HepG2 (cell line): ENCODE measurements around the gene MRPL51. TPM values are rescaled to one million over a fixed set of nuclear protein-coding genes. Genes with fewer than 3 reads are reported as not detected.
A peak's percentile ranks its signal among the peaks of the same experiment; 100 is the strongest.

Experiments used
- ATAC-seq: fragments of 200-7000 bp; cut with Tn5 transposase; 3 replicates; pipeline ENCODE4 v1.9.1; 2020; ENCODE audit warnings: mild to moderate bottlenecking, moderate library complexity
- BruUV-seq: library from RNA; stranded (reverse); fragments of 400-500 nt; replicated peaks from 2 replicates; lab custom pipeline; 2021; lab: Mats Ljungman, UMichigan
- CTCF ChIA-PET: fragments of 300-600 bp; formaldehyde crosslinking; extraction: SDS; loops from one replicate; lab custom pipeline; 2021; ENCODE audit warnings: low total read pairs, inconsistent platforms, low intra/inter-chr PET ratio; lab: Yijun Ruan, JAX
- POLR2A ChIA-PET: fragments of 350-600 bp; sonication (Branson Sonifier 250); formaldehyde crosslinking; loops from one replicate; lab custom pipeline; 2020; ENCODE audit warnings: antibody characterized with exemption, inconsistent platforms; lab: Yijun Ruan, JAX
- DNase-seq: peaks from one replicate; pipeline ENCODE4 v3.0.0-alpha.2; 2015; ENCODE audit warnings: low spot score
- FAIRE-seq: peaks from 3 replicates; lab custom pipeline; 2011; peaks lifted over from hg19 to GRCh38; lab: Jason Lieb, UNC
- H2AFZ ChIP-seq: one replicate; pipeline ENCODE4 v1.6.1; 2011; ENCODE audit warnings: low read length, inconsistent platforms
- H3K27ac ChIP-seq: fragments of 300-600 bp; 3 replicates; pipeline ENCODE4 v1.8.0; 2011; ENCODE audit warnings: mixed run types, mild to moderate bottlenecking, mixed read lengths, low read length, inconsistent platforms; ENCODE audit not compliant: insufficient read depth; ENCODE audit errors: extremely low read length
- H3K27me3 ChIP-seq, 2 experiments: fragments of 200-600 bp in 1 of 2; 2 replicates in 1 of 2; 3 replicates in 1 of 2; pipeline versions ENCODE4 v1.6.0 to v1.8.0; 2011; ENCODE audit warnings: low read length in 2 of 2, mild to moderate bottlenecking in 2 of 2, moderate library complexity in 2 of 2, inconsistent platforms in 1 of 2; ENCODE audit not compliant: insufficient read depth in 2 of 2, control insufficient read depth in 1 of 2
- H3K36me3 ChIP-seq, 2 experiments: fragments of 200-600 bp in 1 of 2; replicated peaks in 1 of 2; 2 replicates in 1 of 2; 3 replicates in 1 of 2; pipeline versions ENCODE4 v1.5.1 to v1.8.0; 2011; ENCODE audit warnings: low read length in 2 of 2, inconsistent platforms in 1 of 2; ENCODE audit not compliant: insufficient read depth in 2 of 2, control insufficient read depth in 1 of 2
- H3K4me1 ChIP-seq: 2 replicates; pipeline ENCODE4 v1.5.1; 2012; ENCODE audit warnings: low read length, inconsistent platforms; ENCODE audit not compliant: insufficient read depth
- H3K4me2 ChIP-seq: 2 replicates; pipeline ENCODE4 v1.6.0; 2011; ENCODE audit warnings: low read depth, low read length, inconsistent platforms
- H3K4me3 ChIP-seq, 3 experiments: fragments of 200-600 bp in 1 of 3; sonication (generic), shearing (Covaris generic) in 1 of 3; replicated peaks in 1 of 3; 2 replicates each; pipeline ENCODE4 v1.5.1; 2011 to 2016; ENCODE audit warnings: low read length in 3 of 3, inconsistent platforms in 2 of 3, low read depth in 2 of 3, mild to moderate bottlenecking in 2 of 3, control low read depth in 1 of 3, mixed read lengths in 1 of 3; ENCODE audit not compliant: insufficient read depth in 1 of 3
- H3K79me2 ChIP-seq: one replicate; pipeline ENCODE4 v1.6.1; 2011; ENCODE audit warnings: low read length, inconsistent platforms; ENCODE audit not compliant: insufficient read depth
- H3K9ac ChIP-seq: 2 replicates; pipeline ENCODE4 v1.6.0; 2011; ENCODE audit warnings: mild to moderate bottlenecking, low read depth, low read length, inconsistent platforms; ENCODE audit not compliant: insufficient read depth
- H3K9me3 ChIP-seq: 2 replicates; pipeline ENCODE4 v1.5.1; 2012; ENCODE audit warnings: mild to moderate bottlenecking, low read length
- H4K20me1 ChIP-seq: 2 replicates; pipeline ENCODE4 v1.6.0; 2011; ENCODE audit warnings: inconsistent platforms, mild to moderate bottlenecking, low read length, moderate library complexity; ENCODE audit not compliant: insufficient read depth
- E2F2 ChIP-seq: sonication (generic); formaldehyde crosslinking; IDR thresholded peaks from 2 replicates; pipeline ENCODE4 v1.4.0; 2020; ENCODE audit warnings: missing genetic modification reagents, borderline replicate concordance
- HCFC1 ChIP-seq: fragments of 150-350 bp; IDR thresholded peaks from 2 replicates; pipeline ENCODE4 v1.6.1; 2014; ENCODE audit warnings: low read depth, low read length
- REST ChIP-seq, 2 experiments: IDR thresholded peaks; 2 replicates each; pipeline ENCODE4 v1.6.1; 2011 to 2012; ENCODE audit warnings: low read length in 2 of 2, borderline replicate concordance in 1 of 2, low read depth in 1 of 2, mild to moderate bottlenecking in 1 of 2, moderate library complexity in 1 of 2
- SP2 ChIP-seq: sonication (generic); formaldehyde crosslinking; IDR thresholded peaks from 2 replicates; pipeline ENCODE4 v1.5.1; 2020; ENCODE audit warnings: mild to moderate bottlenecking, missing genetic modification reagents
- TCF12 ChIP-seq, 2 experiments: fragments of 450-650 bp in 1 of 2; sonication (generic) in 1 of 2; formaldehyde crosslinking in 1 of 2; IDR thresholded peaks; 2 replicates each; pipeline versions ENCODE4 v1.6.1 to v1.8.0; 2017 to 2022; ENCODE audit warnings: antibody characterized with exemption in 1 of 2, mild to moderate bottlenecking in 1 of 2, missing genetic modification reagents in 1 of 2, moderate library complexity in 1 of 2
- WGBS: methylation state at CpG from one replicate; pipeline ENCODE4 v1.1.6; 2017; ENCODE audit warnings: low lambda C conversion rate; 5-methylcytosine and 5-hydroxymethylcytosine counted together
- in situ Hi-C: cut with HindIII; loops from 2 replicates; pipeline ENCODE4 v1.10.0; 2017; ENCODE audit warnings: low pct_unique_long_range_greater_than_20kb; ENCODE audit not compliant: extremely low pct_ligation_motif_present
- intact Hi-C: fragments of 100-400 bp; cut with micrococcal nuclease; formaldehyde crosslinking; loops from one replicate; pipeline ENCODE4 v1.10.0; 2022; ENCODE audit not compliant: unreplicated experiment
- polyA plus RNA-seq, 8 experiments: library from polyadenylated mRNA; depleted of rRNA in 3 of 8; stranded (reverse) in 7 of 8; unstranded in 1 of 8; fragments of >200 nt; fragmentation: Illumina TruSeq in 4 of 8; extraction: Trizol in 4 of 8; gene quantifications; 2 replicates each; pipeline versions ENCODE4 v1.2.1 to v1.2.3, GENCODE V29; 2011 to 2016; ENCODE audit warnings: low read depth in 4 of 8, missing spikeins in 1 of 8, mixed read lengths in 1 of 8; ENCODE audit not compliant: insufficient read depth in 1 of 8
- total RNA-seq, 5 experiments: library from RNA; depleted of rRNA; stranded (reverse); fragments of >200 nt; fragmentation: Illumina TruSeq; extraction: Trizol; gene quantifications; 2 replicates each; pipeline ENCODE4 v1.2.3, GENCODE V29; 2016; ENCODE audit warnings: low read depth in 1 of 5
- TF ChIP-seq, protein P1 (sequence below): sonication (generic); formaldehyde crosslinking; IDR thresholded peaks from 2 replicates; pipeline ENCODE4 v1.4.0; 2020; ENCODE audit warnings: low read depth, mild to moderate bottlenecking, missing genetic modification reagents
- TF ChIP-seq, protein P2 (sequence below): IDR thresholded peaks from 2 replicates; pipeline ENCODE4 v1.6.1; 2016; ENCODE audit warnings: mild to moderate bottlenecking
- TF ChIP-seq, protein P3 (sequence below): sonication (generic); formaldehyde crosslinking; IDR thresholded peaks from 2 replicates; pipeline ENCODE4 v1.5.0; 2020; ENCODE audit warnings: mild to moderate bottlenecking, missing genetic modification reagents
- TF ChIP-seq, protein P4 (sequence below): sonication (generic); formaldehyde crosslinking; IDR thresholded peaks from 2 replicates; pipeline ENCODE4 v1.8.0; 2022; ENCODE audit warnings: low read depth, missing genetic modification reagents

Gene MRPL51
- total and polyA plus RNA-seq, 2 of the 13 experiments (the other 11 are each of a cell fraction or from before 2014, with no cell fraction given), result 64.8 to 278 TPM

- in situ Hi-C loops, result no loop called here
- Histone ChIP-seq H3K27me3 (no peaks in the 10 kb centered on the region; a peak in 1 of 5 replicates), H3K4me3 (peak within 1 kb of the TSS; percentile 80 to 83 (median 81)), H3K4me1 (peaks cover 38% of the 10 kb centered on the region), H3K36me3 (peaks cover 4 to 35% of the 10 kb centered on the region in 2 experiments; a peak in 3 of 5 replicates), H4K20me1 (peaks cover 7% of the 10 kb centered on the region), H3K27ac (peak within 1 kb of the TSS; percentile 98), H2AFZ (no peak within 1 kb of the TSS), H3K4me2 (peak within 1 kb of the TSS; percentile 97), H3K9me3 (no peaks in the 10 kb centered on the region), H3K9ac (peak within 1 kb of the TSS; percentile 94), H3K79me2 (peaks cover 44% of the 10 kb centered on the region)
- ChIA-PET CTCF (no interaction called here), POLR2A (interaction anchor here (0.7 to 2.1 kb wide), 22 partner anchors 8 to 298 kb away, joined by 3 to 38 read pairs (median 5); partner anchors contain the start of genes COPS7A, GAPDH, LTBR and NOP2)
- intact Hi-C loops, result loop anchor here (1.0 to 2.0 kb wide), 2 partner anchors 39 to 70 kb away; no protein-coding TSS in a partner anchor
- ATAC-seq (peak; percentile 94), FAIRE-seq (peak; percentile 26), DNase-seq (peak; percentile 94)
- no TSS peak for BruUV-seq
- 4% methylated on average over 17 of the region's 49 CpGs for WGBS
- TF ChIP-seq TCF12 (IDR thresholded peaks at IDR 0.05) (no peak), TCF12 (CRISPR knock-in tag; IDR thresholded peaks at IDR 0.05) (0 out of 2 replicates have a peak, but pooled peaks have one; percentile 25), E2F2 (peak; percentile 90; the same call in 1 of the 2 replicates), REST (IDR thresholded peaks at IDR 0.05; ENCODE audit: borderline replicate concordance in 1 of 2, low read depth in 1 of 2, low read length in 2 of 2) (no peak), SP2 (CRISPR knock-in tag) (peak; percentile 81), HCFC1 (no peak)
- TF ChIP-seq, protein P1, sequence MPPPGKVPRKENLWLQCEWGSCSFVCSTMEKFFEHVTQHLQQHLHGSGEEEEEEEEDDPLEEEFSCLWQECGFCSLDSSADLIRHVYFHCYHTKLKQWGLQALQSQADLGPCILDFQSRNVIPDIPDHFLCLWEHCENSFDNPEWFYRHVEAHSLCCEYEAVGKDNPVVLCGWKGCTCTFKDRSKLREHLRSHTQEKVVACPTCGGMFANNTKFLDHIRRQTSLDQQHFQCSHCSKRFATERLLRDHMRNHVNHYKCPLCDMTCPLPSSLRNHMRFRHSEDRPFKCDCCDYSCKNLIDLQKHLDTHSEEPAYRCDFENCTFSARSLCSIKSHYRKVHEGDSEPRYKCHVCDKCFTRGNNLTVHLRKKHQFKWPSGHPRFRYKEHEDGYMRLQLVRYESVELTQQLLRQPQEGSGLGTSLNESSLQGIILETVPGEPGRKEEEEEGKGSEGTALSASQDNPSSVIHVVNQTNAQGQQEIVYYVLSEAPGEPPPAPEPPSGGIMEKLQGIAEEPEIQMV, result 0 out of 2 replicates have a peak, but pooled peaks have one; percentile 17
- TF ChIP-seq, protein P2, sequence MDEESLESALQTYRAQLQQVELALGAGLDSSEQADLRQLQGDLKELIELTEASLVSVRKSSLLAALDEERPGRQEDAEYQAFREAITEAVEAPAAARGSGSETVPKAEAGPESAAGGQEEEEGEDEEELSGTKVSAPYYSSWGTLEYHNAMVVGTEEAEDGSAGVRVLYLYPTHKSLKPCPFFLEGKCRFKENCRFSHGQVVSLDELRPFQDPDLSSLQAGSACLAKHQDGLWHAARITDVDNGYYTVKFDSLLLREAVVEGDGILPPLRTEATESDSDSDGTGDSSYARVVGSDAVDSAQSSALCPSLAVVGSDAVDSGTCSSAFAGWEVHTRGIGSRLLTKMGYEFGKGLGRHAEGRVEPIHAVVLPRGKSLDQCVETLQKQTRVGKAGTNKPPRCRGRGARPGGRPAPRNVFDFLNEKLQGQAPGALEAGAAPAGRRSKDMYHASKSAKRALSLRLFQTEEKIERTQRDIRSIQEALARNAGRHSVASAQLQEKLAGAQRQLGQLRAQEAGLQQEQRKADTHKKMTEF (CRISPR knock-in tag), result peak; percentile 39
- TF ChIP-seq, protein P3, sequence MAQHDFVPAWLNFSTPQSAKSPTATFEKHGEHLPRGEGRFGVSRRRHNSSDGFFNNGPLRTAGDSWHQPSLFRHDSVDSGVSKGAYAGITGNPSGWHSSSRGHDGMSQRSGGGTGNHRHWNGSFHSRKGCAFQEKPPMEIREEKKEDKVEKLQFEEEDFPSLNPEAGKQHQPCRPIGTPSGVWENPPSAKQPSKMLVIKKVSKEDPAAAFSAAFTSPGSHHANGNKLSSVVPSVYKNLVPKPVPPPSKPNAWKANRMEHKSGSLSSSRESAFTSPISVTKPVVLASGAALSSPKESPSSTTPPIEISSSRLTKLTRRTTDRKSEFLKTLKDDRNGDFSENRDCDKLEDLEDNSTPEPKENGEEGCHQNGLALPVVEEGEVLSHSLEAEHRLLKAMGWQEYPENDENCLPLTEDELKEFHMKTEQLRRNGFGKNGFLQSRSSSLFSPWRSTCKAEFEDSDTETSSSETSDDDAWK (CRISPR knock-in tag), result no peak
- TF ChIP-seq, protein P4, sequence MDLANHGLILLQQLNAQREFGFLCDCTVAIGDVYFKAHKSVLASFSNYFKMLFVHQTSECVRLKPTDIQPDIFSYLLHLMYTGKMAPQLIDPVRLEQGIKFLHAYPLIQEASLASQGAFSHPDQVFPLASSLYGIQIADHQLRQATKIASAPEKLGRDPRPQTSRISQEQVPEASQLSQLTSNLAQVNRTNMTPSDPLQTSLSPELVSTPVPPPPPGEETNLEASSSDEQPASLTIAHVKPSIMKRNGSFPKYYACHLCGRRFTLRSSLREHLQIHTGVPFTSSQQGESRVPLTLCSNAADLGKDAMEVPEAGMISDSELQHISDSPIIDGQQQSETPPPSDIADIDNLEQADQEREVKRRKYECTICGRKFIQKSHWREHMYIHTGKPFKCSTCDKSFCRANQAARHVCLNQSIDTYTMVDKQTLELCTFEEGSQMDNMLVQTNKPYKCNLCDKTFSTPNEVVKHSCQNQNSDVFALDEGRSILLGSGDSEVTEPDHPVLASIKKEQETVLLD, result no peak
These were observed 615 bp upstream of the MRPL51 start, which contains the start of gene NCAPD2 for GRCh38 chr12:6493497-6494257. Gene NCAPD2, plus strand, starts transcription at chr12:6494102. Its CDS starts 997 bp downstream, at chr12:6495099.
